Panc1 (cell line): Measurements from ENCODE around the gene SHISA5. TPM values are rescaled to one million over a fixed set of nuclear protein-coding genes. Genes with fewer than 3 reads are reported as not detected.

Experiments used
- ATAC-seq: fragments of 200-7000 bp; cut with Tn5 transposase; 2 replicates; pipeline ENCODE4 v1.9.1; 2020; ENCODE audit warnings: mild to moderate bottlenecking, moderate library complexity
- BruUV-seq: library from RNA; stranded (reverse); fragments of 400-500 nt; replicated peaks from 2 replicates; lab custom pipeline; 2021; lab: Mats Ljungman, UMichigan
- CTCF ChIA-PET: fragments of 300-600 bp; sonication (Branson Sonifier 250); formaldehyde crosslinking; loops from one replicate; lab custom pipeline; 2022; ENCODE audit warnings: antibody characterized with exemption; lab: Charles Lee
- POLR2A ChIA-PET: fragments of 300-600 bp; sonication (Branson Sonifier 250); formaldehyde crosslinking; loops from one replicate; lab custom pipeline; 2022; ENCODE audit warnings: antibody characterized with exemption; lab: Charles Lee
- DNase-seq: peaks from one replicate; pipeline ENCODE4 v3.0.0-alpha.2; 2010; ENCODE audit warnings: low read depth, low spot score
- H3K27ac ChIP-seq: 2 replicates; pipeline ENCODE4 v1.5.1; 2011; ENCODE audit warnings: mild to moderate bottlenecking, low read length, inconsistent platforms
- H3K27me3 ChIP-seq: fragments of 200-500 bp; sonication (Bioruptor generic); 2 replicates; pipeline ENCODE4 v1.6.0; 2014; ENCODE audit warnings: low read length, inconsistent platforms; ENCODE audit not compliant: control insufficient read depth, insufficient read depth
- H3K36me3 ChIP-seq: fragments of 200-500 bp; sonication (Bioruptor generic); 2 replicates; pipeline ENCODE4 v1.5.1; 2014; ENCODE audit warnings: inconsistent platforms, mild to moderate bottlenecking, low read length, moderate library complexity; ENCODE audit not compliant: control insufficient read depth, insufficient read depth
- H3K4me1 ChIP-seq: 2 replicates; pipeline ENCODE4 v1.5.1; 2011; ENCODE audit warnings: inconsistent platforms, mild to moderate bottlenecking, low read length, moderate library complexity; ENCODE audit not compliant: control insufficient read depth, insufficient read depth
- H3K4me3 ChIP-seq, 2 experiments: 2 replicates each; pipeline ENCODE4 v1.5.1; 2011 to 2012; ENCODE audit warnings: low read depth in 2 of 2, low read length in 2 of 2, mild to moderate bottlenecking in 2 of 2, inconsistent platforms in 1 of 2, moderate library complexity in 1 of 2
- H3K9me3 ChIP-seq: fragments of 200-500 bp; sonication (Bioruptor generic); 2 replicates; pipeline ENCODE4 v1.5.1; 2014; ENCODE audit warnings: low read depth, mild to moderate bottlenecking, inconsistent platforms, low read length, moderate library complexity; ENCODE audit not compliant: control insufficient read depth, insufficient read depth
- POLR2AphosphoS5 ChIP-seq: IDR thresholded peaks from 2 replicates; pipeline ENCODE4 v1.6.1; 2012; ENCODE audit warnings: mild to moderate bottlenecking, low read depth, low read length, moderate library complexity
- SIN3A ChIP-seq: IDR thresholded peaks from 2 replicates; pipeline ENCODE4 v1.6.1; 2012; ENCODE audit warnings: low read depth, mild to moderate bottlenecking, low read length, moderate library complexity, borderline replicate concordance; ENCODE audit not compliant: insufficient read depth
- TCF7L2 ChIP-seq: IDR thresholded peaks from 2 replicates; pipeline ENCODE4 v1.6.1; 2011; ENCODE audit warnings: mild to moderate bottlenecking, low read depth, low read length, inconsistent platforms
- in situ Hi-C: cut with HindIII; loops from 2 replicates; pipeline ENCODE4 v1.10.0; 2016; ENCODE audit warnings: low sequenced_read_pairs, low pct_unique_long_range_greater_than_20kb
- intact Hi-C: fragments of 100-400 bp; cut with micrococcal nuclease; formaldehyde crosslinking; loops from one replicate; pipeline ENCODE4 v1.10.0; 2022; ENCODE audit not compliant: unreplicated experiment
- total RNA-seq: library from RNA; stranded (reverse); gene quantifications from one replicate; pipeline ENCODE4 v1.2.1, GENCODE V29; 2021; ENCODE audit not compliant: unreplicated experiment
- TF ChIP-seq, protein P1 (sequence below): fragments of 450-650 bp; IDR thresholded peaks from 2 replicates; pipeline ENCODE4 v1.5.1; 2017; ENCODE audit warnings: mild to moderate bottlenecking
- TF ChIP-seq, protein P2 (sequence below), 2 experiments: IDR thresholded peaks; 2 replicates each; pipeline ENCODE4 v1.6.1; 2011 to 2012; ENCODE audit warnings: low read depth in 2 of 2, control low read depth in 1 of 2, low read length in 1 of 2, mild to moderate bottlenecking in 1 of 2, moderate library complexity in 1 of 2; ENCODE audit not compliant: insufficient read depth in 1 of 2

The SHISA5 gene
- total RNA-seq, 1 experiment from 2014 or later, result 122 TPM

DNA sequence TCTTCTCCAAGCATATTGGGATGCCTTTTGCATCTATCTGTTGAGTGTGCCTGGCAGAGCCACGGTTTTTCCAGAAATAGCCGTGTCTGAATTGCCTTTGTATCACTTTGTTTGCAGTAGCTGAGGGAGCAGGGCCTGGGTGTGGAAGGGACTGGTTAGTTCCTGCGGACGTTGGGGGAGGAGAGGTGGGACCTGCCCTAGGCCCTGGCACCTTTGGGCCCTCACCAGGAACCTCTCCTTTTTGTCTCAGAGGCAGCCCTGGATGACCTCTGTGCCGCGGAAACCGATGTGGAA, 38.8 kb downstream of the SHISA5 start:
- Histone ChIP-seq H3K4me1 (peaks cover 10% of the 10 kb centered on the region), H3K27me3 (no peaks in the 10 kb centered on the region), H3K9me3 (no peaks in the 10 kb centered on the region), H3K36me3 (peaks cover 2% of the 10 kb centered on the region; the same call in 1 of the 2 replicates), H3K27ac (peak overlapping the region; percentile 65), H3K4me3 (no peak overlapping the region)
- in situ Hi-C loops (no loop called here), intact Hi-C loops (loop anchor here (5.0 kb wide), 1 partner anchor 82 kb away; no protein-coding TSS in a partner anchor)
- DNase-seq, result no peak
- ATAC-seq, result peak; percentile 5
- ChIA-PET POLR2A (no interaction called here), CTCF (no interaction called here)
- no peak for TF ChIP-seq POLR2AphosphoS5
- no peak for TF ChIP-seq SIN3A
- TF ChIP-seq TCF7L2, result no peak
- TF ChIP-seq, protein P1, sequence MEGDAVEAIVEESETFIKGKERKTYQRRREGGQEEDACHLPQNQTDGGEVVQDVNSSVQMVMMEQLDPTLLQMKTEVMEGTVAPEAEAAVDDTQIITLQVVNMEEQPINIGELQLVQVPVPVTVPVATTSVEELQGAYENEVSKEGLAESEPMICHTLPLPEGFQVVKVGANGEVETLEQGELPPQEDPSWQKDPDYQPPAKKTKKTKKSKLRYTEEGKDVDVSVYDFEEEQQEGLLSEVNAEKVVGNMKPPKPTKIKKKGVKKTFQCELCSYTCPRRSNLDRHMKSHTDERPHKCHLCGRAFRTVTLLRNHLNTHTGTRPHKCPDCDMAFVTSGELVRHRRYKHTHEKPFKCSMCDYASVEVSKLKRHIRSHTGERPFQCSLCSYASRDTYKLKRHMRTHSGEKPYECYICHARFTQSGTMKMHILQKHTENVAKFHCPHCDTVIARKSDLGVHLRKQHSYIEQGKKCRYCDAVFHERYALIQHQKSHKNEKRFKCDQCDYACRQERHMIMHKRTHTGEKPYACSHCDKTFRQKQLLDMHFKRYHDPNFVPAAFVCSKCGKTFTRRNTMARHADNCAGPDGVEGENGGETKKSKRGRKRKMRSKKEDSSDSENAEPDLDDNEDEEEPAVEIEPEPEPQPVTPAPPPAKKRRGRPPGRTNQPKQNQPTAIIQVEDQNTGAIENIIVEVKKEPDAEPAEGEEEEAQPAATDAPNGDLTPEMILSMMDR, result no peak
- TF ChIP-seq, protein P2, sequence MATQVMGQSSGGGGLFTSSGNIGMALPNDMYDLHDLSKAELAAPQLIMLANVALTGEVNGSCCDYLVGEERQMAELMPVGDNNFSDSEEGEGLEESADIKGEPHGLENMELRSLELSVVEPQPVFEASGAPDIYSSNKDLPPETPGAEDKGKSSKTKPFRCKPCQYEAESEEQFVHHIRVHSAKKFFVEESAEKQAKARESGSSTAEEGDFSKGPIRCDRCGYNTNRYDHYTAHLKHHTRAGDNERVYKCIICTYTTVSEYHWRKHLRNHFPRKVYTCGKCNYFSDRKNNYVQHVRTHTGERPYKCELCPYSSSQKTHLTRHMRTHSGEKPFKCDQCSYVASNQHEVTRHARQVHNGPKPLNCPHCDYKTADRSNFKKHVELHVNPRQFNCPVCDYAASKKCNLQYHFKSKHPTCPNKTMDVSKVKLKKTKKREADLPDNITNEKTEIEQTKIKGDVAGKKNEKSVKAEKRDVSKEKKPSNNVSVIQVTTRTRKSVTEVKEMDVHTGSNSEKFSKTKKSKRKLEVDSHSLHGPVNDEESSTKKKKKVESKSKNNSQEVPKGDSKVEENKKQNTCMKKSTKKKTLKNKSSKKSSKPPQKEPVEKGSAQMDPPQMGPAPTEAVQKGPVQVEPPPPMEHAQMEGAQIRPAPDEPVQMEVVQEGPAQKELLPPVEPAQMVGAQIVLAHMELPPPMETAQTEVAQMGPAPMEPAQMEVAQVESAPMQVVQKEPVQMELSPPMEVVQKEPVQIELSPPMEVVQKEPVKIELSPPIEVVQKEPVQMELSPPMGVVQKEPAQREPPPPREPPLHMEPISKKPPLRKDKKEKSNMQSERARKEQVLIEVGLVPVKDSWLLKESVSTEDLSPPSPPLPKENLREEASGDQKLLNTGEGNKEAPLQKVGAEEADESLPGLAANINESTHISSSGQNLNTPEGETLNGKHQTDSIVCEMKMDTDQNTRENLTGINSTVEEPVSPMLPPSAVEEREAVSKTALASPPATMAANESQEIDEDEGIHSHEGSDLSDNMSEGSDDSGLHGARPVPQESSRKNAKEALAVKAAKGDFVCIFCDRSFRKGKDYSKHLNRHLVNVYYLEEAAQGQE (IDR thresholded peaks at IDR 0.05; ENCODE audit: insufficient read depth in 1 of 2, low read depth in 2 of 2, low read length in 1 of 2), result no peak
- BruUV-seq, result no TSS peak

DNA sequence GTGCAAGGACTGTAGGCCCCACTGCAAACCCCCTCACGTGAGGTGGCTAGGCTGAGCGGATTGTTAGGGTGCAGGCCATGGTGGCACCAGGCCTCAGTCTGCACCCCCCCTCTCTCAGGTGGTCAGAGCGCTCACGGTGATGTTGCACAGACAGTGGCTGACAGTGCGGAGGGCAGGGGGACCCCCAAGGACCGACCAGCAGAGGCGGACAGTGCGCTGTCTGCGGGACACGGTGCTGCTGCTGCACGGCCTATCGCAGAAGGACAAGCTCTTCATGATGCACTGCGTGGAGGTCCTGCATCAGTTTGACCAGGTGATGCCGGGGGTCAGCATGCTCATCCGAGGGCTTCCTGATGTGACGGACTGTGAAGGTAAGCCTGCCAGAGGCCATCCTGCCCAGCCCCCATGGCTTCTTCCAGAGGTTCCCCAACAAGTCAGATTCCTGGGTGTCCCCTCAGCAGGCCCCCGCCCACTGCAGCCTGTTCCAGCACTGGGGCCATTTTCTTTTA, 39.2 kb downstream of the SHISA5 start:
- Histone ChIP-seq H3K36me3 (peaks cover 2% of the 10 kb centered on the region; the same call in 1 of the 2 replicates), H3K9me3 (no peaks in the 10 kb centered on the region), H3K27me3 (no peaks in the 10 kb centered on the region), H3K4me1 (peaks cover 10% of the 10 kb centered on the region), H3K27ac (peak overlapping the region; percentile 65), H3K4me3 (no peak overlapping the region)
- DNase-seq (no peak), ATAC-seq (no peak)
- intact Hi-C loops (loop anchor here (5.0 kb wide), 1 partner anchor 83 kb away; no protein-coding TSS in a partner anchor), in situ Hi-C loops (no loop called here)
- BruUV-seq, result no TSS peak
- TF ChIP-seq TCF7L2 (no peak), SIN3A (no peak)
- TF ChIP-seq, protein P2 (IDR thresholded peaks at IDR 0.05; ENCODE audit: insufficient read depth in 1 of 2, low read depth in 2 of 2, low read length in 1 of 2), result no peak
- TF ChIP-seq, protein P1, result no peak
- CTCF ChIA-PET, result interaction anchor here (1.0 kb wide), 1 partner anchor 84 kb away, joined by 5 read pairs; no protein-coding TSS in a partner anchor
- POLR2A ChIA-PET, result no interaction called here
